Heart left ventricle (tissue), 13 donors: ENCODE data around the gene BARX1.

Experiments used
- POLR2A ChIP-seq, 2 donors: fragments of 450-650 bp; IDR thresholded peaks; one replicate each; pipeline ENCODE4 v1.6.1; 2017; ENCODE audit warnings: antibody characterized with exemption in 2 of 2, mild to moderate bottlenecking in 2 of 2, moderate library complexity in 2 of 2
- TF ChIP-seq, protein P1 (sequence below), 12 donors: fragments of 200-600 bp; sonication (generic) in 4 of 12; IDR thresholded peaks; one replicate each; pipeline versions ENCODE4 v1.5.0 to v1.8.0; 2018 to 2022; ENCODE audit warnings: antibody characterized with exemption in 12 of 12, mild to moderate bottlenecking in 5 of 12
- donor health status: ischemic (EF 13 %, LVEDD 7.1; RV severe dilation, severe dysfunction).
- donor health status: DM: no; HTN: yes; CAD: no.
- donor health status: DM: no; HTN: no; CAD: no.
- donor health status: ischemic (EF 25% LVEDD 6.9; RV normal size, moderate dysfunction).
- donor health status: ischemic (EF 25% LVEDD 5.7; RV mildly dilated, moderate dysfunction).
- donor health status: ischemic (EF 35%, LVEDD 5.7; RV mildly dilated, moderate dysfunction).
- donor health status: nonischemic (EF 11% LVEDD 7.7; RV severe dilation, severe dysfunction).
- donor health status: DM: yes; HTN: yes; CAD: no.
- donor health status: PGD.
- donor health status: ischemic (EF 29% LVEDD 5.4; RV normal size, mild dysfunction).
- donor health status: nonischemic (EF 23%, LVEDD 6.1; RV moderate dilation, normal function).

GRCh38 chr9:93962561-93963440 is 7.6 kb upstream of the BARX1 start:
- TF ChIP-seq, protein P1, sequence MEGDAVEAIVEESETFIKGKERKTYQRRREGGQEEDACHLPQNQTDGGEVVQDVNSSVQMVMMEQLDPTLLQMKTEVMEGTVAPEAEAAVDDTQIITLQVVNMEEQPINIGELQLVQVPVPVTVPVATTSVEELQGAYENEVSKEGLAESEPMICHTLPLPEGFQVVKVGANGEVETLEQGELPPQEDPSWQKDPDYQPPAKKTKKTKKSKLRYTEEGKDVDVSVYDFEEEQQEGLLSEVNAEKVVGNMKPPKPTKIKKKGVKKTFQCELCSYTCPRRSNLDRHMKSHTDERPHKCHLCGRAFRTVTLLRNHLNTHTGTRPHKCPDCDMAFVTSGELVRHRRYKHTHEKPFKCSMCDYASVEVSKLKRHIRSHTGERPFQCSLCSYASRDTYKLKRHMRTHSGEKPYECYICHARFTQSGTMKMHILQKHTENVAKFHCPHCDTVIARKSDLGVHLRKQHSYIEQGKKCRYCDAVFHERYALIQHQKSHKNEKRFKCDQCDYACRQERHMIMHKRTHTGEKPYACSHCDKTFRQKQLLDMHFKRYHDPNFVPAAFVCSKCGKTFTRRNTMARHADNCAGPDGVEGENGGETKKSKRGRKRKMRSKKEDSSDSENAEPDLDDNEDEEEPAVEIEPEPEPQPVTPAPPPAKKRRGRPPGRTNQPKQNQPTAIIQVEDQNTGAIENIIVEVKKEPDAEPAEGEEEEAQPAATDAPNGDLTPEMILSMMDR (IDR thresholded peaks at IDR 0.05), result peak; percentile 74 to 90 (median 85)
- no peak for TF ChIP-seq POLR2A (IDR thresholded peaks at IDR 0.05)
